CD14-positive monocyte (primary cell): ENCODE data around the gene OPN4. TPM values are rescaled to one million over a fixed set of nuclear protein-coding genes. Genes with fewer than 3 reads are reported as not detected.

Experiments used
- DNase-seq, 3 donors: peaks; one replicate each; pipeline ENCODE4 v3.0.0-alpha.2; 2011 to 2022
- H2AFZ ChIP-seq: 2 replicates; pipeline ENCODE4 v1.6.0; 2012; ENCODE audit warnings: mild to moderate bottlenecking, low read depth, low read length, inconsistent platforms; ENCODE audit not compliant: insufficient read depth, poor library complexity, severe bottlenecking
- H3K27ac ChIP-seq, 2 donors: 1 replicate in 1 of 2; 2 replicates in 1 of 2; pipeline ENCODE4 v1.5.1; 2012 to 2013; ENCODE audit warnings: low read length in 2 of 2, control low read depth in 1 of 2, inconsistent platforms in 1 of 2, low read depth in 1 of 2, mild to moderate bottlenecking in 1 of 2
- H3K27me3 ChIP-seq, 2 donors: one replicate each; pipeline versions ENCODE4 v1.6.0 to v1.6.1; 2011 to 2013; ENCODE audit warnings: low read length in 2 of 2; ENCODE audit not compliant: control insufficient read depth in 2 of 2, insufficient read depth in 2 of 2
- H3K36me3 ChIP-seq, 2 donors: replicated peaks in 1 of 2; 1 replicate in 1 of 2; 2 replicates in 1 of 2; pipeline versions ENCODE4 v1.5.1 to v1.6.1; 2012 to 2013; ENCODE audit warnings: low read length in 2 of 2, control low read depth in 1 of 2, inconsistent platforms in 1 of 2, mild to moderate bottlenecking in 1 of 2; ENCODE audit not compliant: insufficient read depth in 2 of 2, control insufficient read depth in 1 of 2
- H3K4me1 ChIP-seq, 2 donors: 1 replicate in 1 of 2; 2 replicates in 1 of 2; pipeline versions ENCODE4 v1.5.1 to v1.6.1; 2012 to 2013; ENCODE audit warnings: low read length in 2 of 2, control low read depth in 1 of 2, inconsistent platforms in 1 of 2, mild to moderate bottlenecking in 1 of 2, moderate library complexity in 1 of 2; ENCODE audit not compliant: insufficient read depth in 2 of 2, control insufficient read depth in 1 of 2
- H3K4me2 ChIP-seq: replicated peaks from 2 replicates; pipeline ENCODE3; 2012; ENCODE audit warnings: low read length, moderate library complexity, mild to moderate bottlenecking; ENCODE audit not compliant: poor library complexity, severe bottlenecking; ENCODE audit errors: extremely low read depth
- H3K4me3 ChIP-seq, 3 experiments: fragments of 200-600 bp in 1 of 3; sonication (generic) in 1 of 3; replicated peaks in 1 of 3; 1 replicate in 2 of 3; 2 replicates in 1 of 3; pipeline ENCODE4 v1.5.1; 2011 to 2013; ENCODE audit warnings: low read length in 3 of 3, mild to moderate bottlenecking in 3 of 3, control low read depth in 2 of 3, low read depth in 2 of 3, inconsistent platforms in 1 of 3, moderate library complexity in 1 of 3
- H3K79me2 ChIP-seq: 2 replicates; pipeline ENCODE4 v1.6.0; 2012; ENCODE audit warnings: mild to moderate bottlenecking, control low read depth, inconsistent platforms, low read length, moderate library complexity; ENCODE audit not compliant: insufficient read depth
- H3K9ac ChIP-seq: 2 replicates; pipeline ENCODE4 v1.6.0; 2017; ENCODE audit warnings: low read length, mild to moderate bottlenecking; ENCODE audit not compliant: insufficient read depth, poor library complexity, severe bottlenecking
- H3K9me3 ChIP-seq, 2 donors: replicated peaks in 1 of 2; 1 replicate in 1 of 2; 2 replicates in 1 of 2; pipeline versions ENCODE4 v1.5.1 to v1.6.1; 2012 to 2013; ENCODE audit warnings: low read length in 2 of 2, control low read depth in 1 of 2; ENCODE audit not compliant: control insufficient read depth in 1 of 2, insufficient read depth in 1 of 2
- H4K20me1 ChIP-seq: 2 replicates; pipeline ENCODE4 v1.6.0; 2012; ENCODE audit warnings: mild to moderate bottlenecking, low read length, control low read depth, moderate library complexity; ENCODE audit not compliant: insufficient read depth
- H3K27ac Mint-ChIP-seq, 7 donors: one replicate each; pipeline ENCODE4 v1.8.0; 2020; ENCODE audit warnings: mild to moderate bottlenecking in 7 of 7, mixed read lengths in 7 of 7, moderate library complexity in 6 of 7, inconsistent platforms in 2 of 7
- H3K27me3 Mint-ChIP-seq, 3 donors: one replicate each; pipeline ENCODE4 v1.8.0; 2021 to 2022; ENCODE audit warnings: low read depth in 3 of 3, mild to moderate bottlenecking in 3 of 3, mixed read lengths in 3 of 3, moderate library complexity in 3 of 3, inconsistent platforms in 1 of 3
- H3K36me3 Mint-ChIP-seq, 2 donors: one replicate each; pipeline ENCODE4 v1.8.0; 2020; ENCODE audit warnings: mixed read lengths in 2 of 2, inconsistent platforms in 1 of 2, mild to moderate bottlenecking in 1 of 2
- H3K4me1 Mint-ChIP-seq: one replicate; pipeline ENCODE4 v1.8.0; 2020; ENCODE audit warnings: mild to moderate bottlenecking, mixed read lengths
- H3K4me3 Mint-ChIP-seq, 2 donors: one replicate each; pipeline ENCODE4 v1.8.0; 2020; ENCODE audit warnings: mild to moderate bottlenecking in 2 of 2, mixed read lengths in 2 of 2, moderate library complexity in 1 of 2
- H3K9me3 Mint-ChIP-seq, 7 donors: one replicate each; pipeline ENCODE4 v1.8.0; 2020 to 2022; ENCODE audit warnings: mixed read lengths in 7 of 7, mild to moderate bottlenecking in 6 of 7, moderate library complexity in 6 of 7, inconsistent platforms in 2 of 7
- CTCF ChIP-seq: fragments of 200-600 bp; IDR thresholded peaks from one replicate; pipeline ENCODE4 v1.8.0; 2022; ENCODE audit warnings: antibody characterized with exemption, mild to moderate bottlenecking
- WGBS: methylation state at CpG from one replicate; pipeline ENCODE4 v1.1.5; 2013; ENCODE audit warnings: missing lambda C conversion rate; ENCODE audit not compliant: insufficient coverage; 5-methylcytosine and 5-hydroxymethylcytosine counted together
- intact Hi-C, 2 donors: fragments of 100-400 bp; cut with micrococcal nuclease; formaldehyde crosslinking; loops; one replicate each; pipeline versions ENCODE4 v1.15.0 to v1.15.1; 2023
- polyA plus RNA-seq, 3 donors: library from polyadenylated mRNA; depleted of rRNA in 1 of 3; unstranded in 2 of 3; stranded (reverse) in 1 of 3; fragments of 300-500 nt in 2 of 3; fragments of >200 nt in 1 of 3; fragmentation: Illumina TruSeq in 2 of 3; gene quantifications; 1 replicate in 2 of 3; 2 replicates in 1 of 3; pipeline ENCODE4 v1.2.3, GENCODE V29; 2012 to 2021

The OPN4 gene
- polyA plus RNA-seq, 3 donors, result not detected

GRCh38 chr10:86670876-86671275 is 16.5 kb downstream of the OPN4 start:
- H3K36me3 ChIP-seq, result no peaks in the 10 kb centered on the region
- H2AFZ ChIP-seq, result no peak overlapping the region
- intact Hi-C loops, result no loop called here

GRCh38 chr10:86671419-86671818 is 17.1 kb downstream of the OPN4 start:
- no peaks in the 10 kb centered on the region for H3K36me3 ChIP-seq
- no peak overlapping the region for H2AFZ ChIP-seq
- H3K9me3 ChIP-seq, result no peaks in the 10 kb centered on the region
- no peak overlapping the region for H3K9ac ChIP-seq
- no peaks in the 10 kb centered on the region for H3K79me2 ChIP-seq
- H3K27me3 ChIP-seq, result no peaks in the 10 kb centered on the region
- no peak for DNase-seq
- no peak overlapping the region for H3K4me2 ChIP-seq
- no peaks in the 10 kb centered on the region for H3K4me1 ChIP-seq
- Mint-ChIP-seq H3K36me3 (no peaks in the 10 kb centered on the region), H3K4me1 (no peaks in the 10 kb centered on the region), H3K9me3 (no peaks in the 10 kb centered on the region), H3K27me3 (peaks cover 3 to 12% (median 3%) of the 10 kb centered on the region in 3 donors), H3K4me3 (no peak overlapping the region), H3K27ac (no peak overlapping the region)
- intact Hi-C loops, result no loop called here
- TF ChIP-seq CTCF, result no peak
- no peak overlapping the region for H3K4me3 ChIP-seq
- H3K27ac ChIP-seq, result no peak overlapping the region
- WGBS, result 100% methylated on average over 1 of the region's 3 CpGs
- no peaks in the 10 kb centered on the region for H4K20me1 ChIP-seq

More at GRCh38 chr10:86670876-86671275, 16.5 kb downstream of the OPN4 start:
- H3K27me3 ChIP-seq, result no peaks in the 10 kb centered on the region
- H3K79me2 ChIP-seq, result no peaks in the 10 kb centered on the region
- Mint-ChIP-seq H3K27ac (no peak overlapping the region), H3K27me3 (peaks cover 3 to 12% (median 3%) of the 10 kb centered on the region in 3 donors), H3K9me3 (no peaks in the 10 kb centered on the region), H3K4me1 (no peaks in the 10 kb centered on the region), H3K36me3 (no peaks in the 10 kb centered on the region), H3K4me3 (no peak overlapping the region)
- no peak for DNase-seq
- H3K4me2 ChIP-seq, result no peak overlapping the region
- no peak overlapping the region for H3K4me3 ChIP-seq
- H3K9me3 ChIP-seq, result no peaks in the 10 kb centered on the region
- no peak overlapping the region for H3K9ac ChIP-seq
- 100% methylated on average over 2 of the region's 8 CpGs for WGBS
- TF ChIP-seq CTCF, result no peak
- no peak overlapping the region for H3K27ac ChIP-seq
- H3K4me1 ChIP-seq, result no peaks in the 10 kb centered on the region
- no peaks in the 10 kb centered on the region for H4K20me1 ChIP-seq
